OCI-LY7 (cell line): ENCODE data around the gene COL15A1.

ENCODE experiments used
- EZH2phosphoT487 ChIP-seq: fragments of 200-600 bp; sonication (generic); IDR thresholded peaks from 2 replicates; pipeline ENCODE4 v1.6.1; 2018; ENCODE audit warnings: low read depth, borderline replicate concordance, mild to moderate bottlenecking, mixed run types, antibody characterized with exemption, low read length, moderate library complexity, mixed read lengths
- TF ChIP-seq, protein P1 (sequence below): fragments of 200-600 bp; sonication (generic); conservative IDR thresholded peaks from 2 replicates; pipeline ENCODE4 v1.5.1; 2014; ENCODE audit warnings: mild to moderate bottlenecking, antibody characterized with exemption, low read length, moderate library complexity, mixed read lengths

DNA sequence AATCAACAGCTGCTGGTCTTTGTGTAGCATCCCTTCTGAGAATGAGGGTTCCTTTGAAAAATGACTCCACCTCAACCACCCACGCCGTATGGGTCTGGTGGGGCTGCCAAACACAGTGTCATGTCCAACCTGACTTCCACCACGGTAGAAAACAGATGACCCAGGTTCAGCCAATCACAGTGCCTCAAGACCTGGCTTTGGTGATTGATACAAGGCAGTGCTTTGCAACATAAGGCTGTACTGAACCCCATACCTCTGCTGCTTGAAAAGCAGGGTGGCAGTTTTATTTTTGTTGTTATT is 149.7 kb downstream of the COL15A1 start:
- TF ChIP-seq, protein P1, sequence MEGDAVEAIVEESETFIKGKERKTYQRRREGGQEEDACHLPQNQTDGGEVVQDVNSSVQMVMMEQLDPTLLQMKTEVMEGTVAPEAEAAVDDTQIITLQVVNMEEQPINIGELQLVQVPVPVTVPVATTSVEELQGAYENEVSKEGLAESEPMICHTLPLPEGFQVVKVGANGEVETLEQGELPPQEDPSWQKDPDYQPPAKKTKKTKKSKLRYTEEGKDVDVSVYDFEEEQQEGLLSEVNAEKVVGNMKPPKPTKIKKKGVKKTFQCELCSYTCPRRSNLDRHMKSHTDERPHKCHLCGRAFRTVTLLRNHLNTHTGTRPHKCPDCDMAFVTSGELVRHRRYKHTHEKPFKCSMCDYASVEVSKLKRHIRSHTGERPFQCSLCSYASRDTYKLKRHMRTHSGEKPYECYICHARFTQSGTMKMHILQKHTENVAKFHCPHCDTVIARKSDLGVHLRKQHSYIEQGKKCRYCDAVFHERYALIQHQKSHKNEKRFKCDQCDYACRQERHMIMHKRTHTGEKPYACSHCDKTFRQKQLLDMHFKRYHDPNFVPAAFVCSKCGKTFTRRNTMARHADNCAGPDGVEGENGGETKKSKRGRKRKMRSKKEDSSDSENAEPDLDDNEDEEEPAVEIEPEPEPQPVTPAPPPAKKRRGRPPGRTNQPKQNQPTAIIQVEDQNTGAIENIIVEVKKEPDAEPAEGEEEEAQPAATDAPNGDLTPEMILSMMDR: no peak
- TF ChIP-seq EZH2phosphoT487: no peak
